Stomach (tissue), 4 donors: Measurements from ENCODE around the gene FOXN4.

ENCODE experiments used
- CTCF ChIP-seq, 7 experiments: fragments of 450-650 bp in 4 of 7; fragments of 200-600 bp in 3 of 7; sonication (generic) in 3 of 7; IDR thresholded peaks; one replicate each; pipeline ENCODE4 v1.5.1; 2016 to 2019; ENCODE audit warnings: antibody characterized with exemption in 7 of 7, control low read depth in 2 of 7, mild to moderate bottlenecking in 1 of 7
- EP300 ChIP-seq: sonication (generic); formaldehyde crosslinking; IDR thresholded peaks from one replicate; pipeline ENCODE4 v1.6.1; 2017; ENCODE audit warnings: antibody characterized with exemption
- POLR2AphosphoS5 ChIP-seq, 3 donors: sonication (generic); formaldehyde crosslinking; IDR thresholded peaks; one replicate each; pipeline ENCODE4 v1.6.1; 2016; ENCODE audit warnings: antibody characterized with exemption in 3 of 3

GRCh38 chr12:109293106-109293505 lies 16.0 kb downstream of the FOXN4 start:
- no peak for TF ChIP-seq CTCF (IDR thresholded peaks at IDR 0.05)
- TF ChIP-seq POLR2AphosphoS5 (IDR thresholded peaks at IDR 0.05): no peak
- no peak for TF ChIP-seq EP300
